ENCODE results near the gene PAEP.

Gene PAEP

GRCh38 chr9:135580664-135581380 is 19.3 kb downstream of the PAEP start:
- no peak for DNase-seq

- no peak for DNase-seq
Measured at GRCh38 chr9:135581636-135582426, 20.3 kb downstream of the PAEP start.

GRCh38 chr9:135582541-135582940 is 21.0 kb downstream of the PAEP start:
- no peak for DNase-seq

GRCh38 chr9:135582966-135583687 is 21.6 kb downstream of the PAEP start:
- no peak for DNase-seq

- DNase-seq, result no peak
Measured at GRCh38 chr9:135583688-135584011, 22.1 kb downstream of the PAEP start.

GRCh38 chr9:135584371-135584770 is 22.8 kb downstream of the PAEP start:
- no peak for DNase-seq

- DNase-seq, result no peak
Measured at GRCh38 chr9:135584934-135585333, 23.4 kb downstream of the PAEP start.

GRCh38 chr9:135586601-135587109 is 25.1 kb downstream of the PAEP start:
- DNase-seq, result no peak

GRCh38 chr9:135587658-135588057 is 26.1 kb downstream of the PAEP start:
- DNase-seq, result no peak

GRCh38 chr9:135588371-135588770 is 26.8 kb downstream of the PAEP start:
- DNase-seq, result no peak

- no peak for DNase-seq
Measured at GRCh38 chr9:135588886-135589595, 27.5 kb downstream of the PAEP start.

- DNase-seq, result no peak
Measured at GRCh38 chr9:135589596-135590485, 28.3 kb downstream of the PAEP start.

GRCh38 chr9:135590486-135591079 is 29.0 kb downstream of the PAEP start:
- DNase-seq, result no peak

GRCh38 chr9:135591506-135592330 is 30.2 kb downstream of the PAEP start:
- no peak for DNase-seq

- DNase-seq, result no peak
Measured at GRCh38 chr9:135592331-135592590, 30.7 kb downstream of the PAEP start.

GRCh38 chr9:135592625-135593024 is 31.1 kb downstream of the PAEP start:
- no peak for DNase-seq

- no peak for DNase-seq
Measured at GRCh38 chr9:135596211-135596610, 34.7 kb downstream of the PAEP start.

- no peak for DNase-seq
Measured at GRCh38 chr9:135600296-135600817, 38.8 kb downstream of the PAEP start.

GRCh38 chr9:135601988-135602387 is 40.4 kb downstream of the PAEP start:
- no peak for DNase-seq

- no peak for DNase-seq
Measured at GRCh38 chr9:135602789-135603481, 41.4 kb downstream of the PAEP start.
